ENCODE results near the gene OTX2. TPM values are rescaled to one million over a fixed set of nuclear protein-coding genes. Genes with fewer than 3 reads are reported as not detected.

OTX2 gene
- total RNA-seq, 1 donor from 2014 or later, result 0.22 TPM

- no peak for TF ChIP-seq CTCF (conservative IDR thresholded peaks at IDR 0.05)
- no peak overlapping the region for H3K27ac Mint-ChIP-seq
- H3K9me3 Mint-ChIP-seq, result no peaks in the 10 kb centered on the region
- H3K4me1 Mint-ChIP-seq (ENCODE audit: unreplicated experiment), result peaks cover 5% of the 10 kb centered on the region
- no peak for DNase-seq (ENCODE audit: extremely low spot score, unreplicated experiment)
- peaks cover 28% of the 10 kb centered on the region for H3K27me3 Mint-ChIP-seq
- no peaks in the 10 kb centered on the region for H3K36me3 Mint-ChIP-seq
- no peak overlapping the region for H3K4me3 Mint-ChIP-seq
These were observed 37.0 kb upstream of the OTX2 start for GRCh38 chr14:56846970-56847930.

- DNase-seq (ENCODE audit: extremely low spot score, unreplicated experiment), result no peak
- Mint-ChIP-seq H3K4me1 (ENCODE audit: unreplicated experiment) (peaks cover 5% of the 10 kb centered on the region), H3K4me3 (no peak overlapping the region), H3K27ac (no peak overlapping the region), H3K9me3 (no peaks in the 10 kb centered on the region), H3K27me3 (peaks cover 29% of the 10 kb centered on the region), H3K36me3 (no peaks in the 10 kb centered on the region)
- TF ChIP-seq CTCF (conservative IDR thresholded peaks at IDR 0.05), result no peak
These were observed 34.2 kb upstream of the OTX2 start for GRCh38 chr14:56844406-56845002.

- DNase-seq (ENCODE audit: extremely low spot score, unreplicated experiment), result no peak
- TF ChIP-seq CTCF (conservative IDR thresholded peaks at IDR 0.05), result no peak
- peaks cover 17% of the 10 kb centered on the region for H3K27me3 Mint-ChIP-seq
- no peaks in the 10 kb centered on the region for H3K4me1 Mint-ChIP-seq (ENCODE audit: unreplicated experiment)
- H3K4me3 Mint-ChIP-seq, result no peak overlapping the region
- H3K36me3 Mint-ChIP-seq, result no peaks in the 10 kb centered on the region
- H3K9me3 Mint-ChIP-seq, result no peaks in the 10 kb centered on the region
- H3K27ac Mint-ChIP-seq, result no peak overlapping the region
These were observed 31.3 kb upstream of the OTX2 start for GRCh38 chr14:56841611-56842010.

GRCh38 chr14:56840221-56840620 lies 29.9 kb upstream of the OTX2 start:
- TF ChIP-seq CTCF (conservative IDR thresholded peaks at IDR 0.05), result no peak

GRCh38 chr14:56829151-56829550 lies 18.9 kb upstream of the OTX2 start:
- DNase-seq (ENCODE audit: extremely low spot score, unreplicated experiment), result no peak
- Mint-ChIP-seq H3K27me3 (peaks cover 56% of the 10 kb centered on the region), H3K27ac (no peak overlapping the region), H3K9me3 (no peaks in the 10 kb centered on the region), H3K4me1 (ENCODE audit: unreplicated experiment) (no peaks in the 10 kb centered on the region), H3K36me3 (no peaks in the 10 kb centered on the region), H3K4me3 (no peak overlapping the region)
- TF ChIP-seq CTCF (conservative IDR thresholded peaks at IDR 0.05), result no peak

More at GRCh38 chr14:56840221-56840620, 29.9 kb upstream of the OTX2 start:
- Mint-ChIP-seq H3K36me3 (no peaks in the 10 kb centered on the region), H3K27me3 (peaks cover 16% of the 10 kb centered on the region), H3K9me3 (no peaks in the 10 kb centered on the region), H3K27ac (no peak overlapping the region), H3K4me1 (ENCODE audit: unreplicated experiment) (no peaks in the 10 kb centered on the region), H3K4me3 (no peak overlapping the region)
- no peak for DNase-seq (ENCODE audit: extremely low spot score, unreplicated experiment)
